D341Med (cell line): ENCODE results near the gene GNG4.

Experiments used
- DNase-seq: peaks from one replicate; pipeline ENCODE4 v3.0.0; 2012; ENCODE audit warnings: low spot score

The GNG4 gene

GRCh38 chr1:235649368-235650163 is at the start of gene GNG4:
GNG4 (minus strand) TSS chr1:235649784; CDS start chr1:235583838, 65,946 bp downstream.
- DNase-seq = peak; percentile 97

DNA sequence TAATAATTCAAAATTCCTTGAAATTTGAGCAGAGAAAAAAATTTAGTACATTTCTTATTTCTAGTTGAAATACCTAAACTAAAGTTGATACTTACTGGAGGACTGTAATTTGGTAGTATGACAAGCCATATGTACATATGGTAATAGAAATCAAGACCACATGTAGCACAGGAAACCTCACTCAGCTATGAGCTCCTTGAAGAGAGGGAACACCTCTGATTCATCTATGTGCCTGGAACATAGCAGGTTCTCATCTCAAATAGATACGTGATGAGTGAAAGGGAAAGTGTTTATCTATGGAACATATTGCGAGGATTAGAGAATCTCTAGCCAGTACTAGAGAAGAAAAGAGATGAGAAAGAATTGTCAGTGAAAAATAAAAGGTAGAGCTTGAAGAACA is 47.9 kb upstream of the GNG4 start:
- no peak for DNase-seq

GRCh38 chr1:235689356-235689755 is 39.8 kb upstream of the GNG4 start:
- DNase-seq = no peak

DNA sequence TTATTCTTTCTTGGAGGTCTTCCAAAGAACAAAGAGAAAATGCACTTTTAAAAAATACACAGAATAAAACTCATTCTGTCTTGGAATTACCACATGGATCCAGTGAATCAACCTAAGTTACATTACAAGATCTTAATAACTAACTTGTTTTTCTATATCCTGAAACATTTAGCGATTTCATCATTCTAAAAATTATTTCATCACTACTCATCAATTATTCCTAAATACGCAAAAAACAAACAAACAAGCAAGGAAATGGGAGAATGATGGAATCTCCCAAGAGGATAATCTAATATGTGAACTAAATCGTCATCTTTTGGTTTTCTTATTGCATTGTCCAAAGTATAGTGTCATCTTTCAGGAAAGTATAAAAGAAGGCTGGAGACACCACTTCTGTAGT is 38.5 kb upstream of the GNG4 start:
- no peak for DNase-seq

DNA sequence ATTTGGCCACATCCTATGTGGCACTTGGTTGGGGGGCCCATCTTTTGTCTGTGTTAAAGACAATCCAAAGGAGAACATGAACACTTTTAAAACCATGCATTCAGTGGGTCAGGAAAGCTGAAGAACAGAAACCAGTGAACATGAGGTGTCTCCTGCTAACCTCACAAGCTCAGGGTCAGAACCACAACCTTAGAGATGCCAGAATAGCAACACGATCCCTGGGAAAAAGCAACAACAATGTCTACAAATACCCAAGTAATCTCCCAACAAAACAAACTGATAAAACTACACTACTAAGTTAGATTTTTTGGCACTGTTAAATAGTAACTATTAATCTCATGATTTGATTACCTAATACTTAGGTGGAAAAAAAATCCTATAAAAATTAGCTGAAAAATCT is 34.1 kb upstream of the GNG4 start:
- DNase-seq = no peak

- DNase-seq = no peak
Observed at GRCh38 chr1:235682216-235682615, 32.6 kb upstream of the GNG4 start.

DNA sequence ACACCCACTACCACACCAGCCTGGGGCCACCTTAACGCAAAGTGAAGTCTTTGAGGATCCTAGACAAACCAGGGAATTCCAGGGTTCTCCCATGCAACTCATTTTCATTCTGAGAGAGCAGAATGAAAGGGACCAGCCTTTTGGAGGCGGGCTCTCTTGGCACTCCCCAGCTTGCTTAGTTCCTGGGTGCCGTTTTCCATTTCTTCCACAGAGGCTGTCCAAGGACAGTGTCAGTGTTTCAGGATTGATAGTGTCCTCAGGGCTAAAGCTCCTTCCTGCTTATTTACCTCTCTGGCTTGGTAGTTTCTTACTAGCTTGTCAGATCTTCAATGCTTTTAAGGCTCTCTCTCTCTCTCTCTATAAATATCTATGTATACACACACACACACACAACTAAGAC is 30.1 kb upstream of the GNG4 start:
- DNase-seq = no peak

- DNase-seq = no peak
Observed at GRCh38 chr1:235679005-235679404, 29.4 kb upstream of the GNG4 start.

- DNase-seq = no peak
Observed at GRCh38 chr1:235675152-235675890, 25.7 kb upstream of the GNG4 start.

DNA sequence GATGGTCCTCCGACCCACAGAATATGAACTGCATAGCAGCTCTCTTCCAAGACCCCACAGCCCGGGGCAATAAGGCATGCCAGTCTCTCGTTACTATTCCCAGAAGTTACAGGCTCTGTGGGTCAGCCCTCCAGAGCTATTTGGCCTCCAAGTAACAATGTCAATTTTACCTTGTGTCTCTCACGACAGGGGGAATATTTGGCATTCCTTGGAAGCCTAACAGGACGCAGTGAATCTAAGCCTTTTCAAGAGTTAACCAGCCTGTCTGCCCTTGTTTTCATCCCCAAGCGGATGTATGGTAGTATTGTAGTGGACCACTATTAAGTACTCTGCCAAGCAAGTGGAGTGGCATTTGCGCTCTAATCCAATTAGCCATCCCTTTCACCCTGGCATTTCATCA is 24.4 kb upstream of the GNG4 start:
- DNase-seq = no peak

DNA sequence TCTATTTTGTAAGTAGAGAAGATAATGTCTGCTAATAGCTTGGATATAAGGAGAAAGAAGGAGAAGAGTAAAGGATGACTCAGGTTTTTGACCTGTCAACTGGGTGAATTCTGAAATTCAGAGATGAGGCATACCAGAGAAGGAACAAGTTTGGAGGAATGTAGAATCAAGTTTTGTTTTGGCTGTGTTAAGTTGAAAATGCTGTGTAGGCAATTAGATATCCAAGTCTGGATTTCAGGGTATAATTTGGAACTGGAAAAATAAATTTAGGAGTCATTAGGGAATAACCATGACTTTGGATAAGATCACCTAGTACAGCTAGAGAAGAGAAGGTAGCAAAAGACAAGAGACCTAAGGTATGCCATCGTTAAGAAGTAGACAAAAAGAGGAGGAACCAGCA is 22.4 kb upstream of the GNG4 start:
- DNase-seq = no peak

- DNase-seq = no peak
Observed at GRCh38 chr1:235670157-235670776, 20.7 kb upstream of the GNG4 start.

DNA sequence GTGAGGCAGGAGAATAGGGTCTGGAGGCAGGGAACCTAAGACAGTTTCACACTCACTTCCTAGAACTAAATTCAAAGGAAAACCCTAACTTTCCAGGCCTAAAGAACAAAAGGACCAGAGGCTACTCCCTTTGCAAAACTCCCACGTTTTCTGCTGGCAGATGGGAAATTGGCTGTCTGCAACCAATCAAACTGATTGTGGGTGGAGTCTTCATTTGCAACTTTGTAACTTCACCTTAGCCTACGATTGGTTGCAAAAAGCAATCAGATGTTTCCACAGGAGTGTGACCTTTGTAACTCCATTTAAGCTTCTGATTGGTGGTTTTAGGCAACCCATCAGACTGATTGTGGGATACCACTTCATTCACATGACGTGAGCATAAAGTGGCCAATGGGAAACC is 19.7 kb upstream of the GNG4 start:
- DNase-seq = no peak

GRCh38 chr1:235663628-235664027 is 14.0 kb upstream of the GNG4 start:
- no peak for DNase-seq

DNA sequence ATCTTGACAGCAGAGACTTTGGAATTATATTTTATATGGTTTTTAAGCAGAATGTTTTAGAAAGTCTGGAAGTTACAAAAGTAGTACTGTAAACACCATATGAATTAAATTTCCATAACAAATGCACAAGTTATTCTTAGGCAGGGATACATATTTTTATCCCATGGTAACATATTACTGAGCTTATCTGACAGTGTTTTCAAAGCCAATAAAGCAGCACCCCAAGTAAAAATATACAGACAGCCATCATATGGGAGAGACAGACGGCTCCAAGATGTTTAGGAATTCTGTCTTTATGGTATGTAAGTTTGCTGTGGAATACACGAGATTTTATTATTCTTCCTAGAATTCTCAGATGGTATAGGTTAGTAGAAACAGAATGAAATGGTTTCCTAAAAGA is 12.0 kb upstream of the GNG4 start:
- no peak for DNase-seq

DNA sequence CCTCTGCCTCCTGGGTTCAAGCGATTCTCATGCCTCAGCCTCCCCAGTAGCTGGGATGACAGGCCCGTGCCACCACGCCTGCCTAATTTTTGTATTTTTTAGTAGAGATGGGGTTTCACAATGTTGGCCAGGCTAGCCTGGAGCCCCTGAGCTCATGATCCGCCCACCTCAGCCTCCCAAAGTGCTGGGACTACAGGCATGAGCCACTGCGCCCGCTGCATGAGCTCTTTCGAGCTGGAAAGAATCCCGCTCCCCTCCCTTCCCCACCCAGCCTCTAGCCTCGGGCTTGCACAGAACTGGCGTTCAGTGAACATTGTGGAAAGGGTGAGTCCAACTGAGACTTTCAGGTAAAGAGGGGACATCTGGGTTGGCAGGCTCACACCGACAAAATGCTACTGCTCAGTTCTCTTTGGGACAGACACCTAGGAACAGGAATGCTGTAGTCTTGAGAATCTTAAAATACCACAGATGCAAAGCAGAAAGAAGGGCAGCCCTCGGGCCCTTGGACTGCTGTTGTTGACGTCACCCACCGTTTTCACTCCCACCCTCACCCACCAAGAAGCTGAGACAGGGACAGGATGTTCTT is 9.7 kb upstream of the GNG4 start:
- no peak for DNase-seq

DNA sequence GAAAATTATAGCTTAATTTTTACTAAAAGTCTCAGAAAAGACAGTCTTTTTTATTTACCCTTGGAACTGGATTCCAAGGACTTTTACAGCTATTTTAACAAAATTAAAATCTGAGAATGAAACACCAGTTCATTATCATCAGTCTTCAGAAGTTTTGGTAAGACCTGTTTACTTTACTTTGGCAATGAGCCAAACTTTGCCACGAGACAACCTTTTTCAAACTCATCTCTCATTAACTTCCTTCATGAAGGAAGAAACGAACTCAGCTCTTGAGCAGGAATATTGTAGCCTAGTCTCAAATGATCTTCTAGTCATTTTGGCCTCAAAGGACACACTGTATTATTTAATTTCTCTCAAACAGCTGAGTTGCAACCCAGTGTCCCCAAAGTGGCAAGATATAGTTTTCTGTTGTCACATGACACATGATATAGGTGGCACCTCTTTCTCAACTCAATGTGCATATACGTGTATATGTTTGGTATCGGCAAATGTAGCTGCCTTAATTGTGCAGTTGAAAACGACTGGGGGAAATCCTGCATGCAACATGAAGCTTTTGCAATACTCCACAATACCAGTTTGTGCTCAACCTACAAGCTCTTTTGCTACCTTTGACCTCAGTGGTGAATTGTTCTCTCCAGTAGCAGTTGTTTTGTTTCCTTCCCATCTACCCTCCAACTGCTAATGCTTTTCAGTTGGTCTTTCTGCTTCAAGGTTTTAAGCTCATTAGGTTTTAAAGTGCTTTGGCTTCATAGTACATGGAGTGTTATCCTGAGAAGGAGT is 8.4 kb upstream of the GNG4 start:
- no peak for DNase-seq

GRCh38 chr1:235657269-235657668 is 7.7 kb upstream of the GNG4 start:
- no peak for DNase-seq

DNA sequence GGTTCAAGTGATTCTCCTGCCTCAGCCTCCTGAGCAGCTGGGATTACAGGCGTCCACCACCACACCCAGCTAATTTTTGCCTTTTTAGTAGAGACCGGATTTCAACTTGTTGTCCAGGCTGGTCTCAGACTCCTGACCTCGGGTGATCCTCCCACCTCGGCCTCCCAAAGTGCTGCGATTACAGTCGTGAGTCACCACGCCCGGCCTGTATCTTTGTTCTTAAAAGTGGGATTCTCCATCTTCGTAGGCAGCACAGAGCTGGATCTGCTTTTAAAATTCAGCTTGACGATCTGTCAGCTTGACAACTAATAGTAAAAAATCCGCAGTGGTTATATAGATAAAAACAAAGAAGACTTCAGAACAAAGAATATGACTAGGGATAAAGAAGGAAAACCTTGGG is 2.8 kb upstream of the GNG4 start:
- DNase-seq = no peak

DNA sequence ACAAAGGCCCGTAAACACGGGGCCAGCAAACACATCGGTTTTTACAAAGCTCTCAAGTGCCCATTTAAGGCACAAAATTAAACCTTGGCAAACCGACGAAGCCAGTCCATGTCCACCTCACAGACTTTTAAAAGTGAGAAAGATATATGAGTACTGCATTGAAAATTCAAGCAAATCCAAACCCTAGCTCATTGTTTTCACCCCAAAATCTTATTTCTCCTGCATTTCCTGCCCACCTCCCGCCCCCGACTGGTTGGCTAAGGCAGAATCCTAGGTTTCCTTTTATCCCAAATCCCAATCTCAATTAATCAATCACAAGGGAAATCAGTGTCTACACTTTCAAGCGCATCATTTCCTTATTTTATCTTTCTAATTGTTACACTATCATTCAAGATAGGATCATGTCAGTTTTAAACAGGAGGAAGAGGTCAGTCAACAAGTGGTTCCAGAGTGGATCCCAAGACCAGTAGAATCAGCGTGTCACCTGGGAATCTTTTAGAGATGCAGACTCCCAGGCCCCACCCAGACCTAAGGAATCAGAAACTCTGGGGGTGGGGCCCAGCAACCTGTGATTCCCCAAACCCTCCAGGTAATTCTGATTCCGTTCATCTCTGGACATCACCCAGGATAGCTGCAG is 1.7 kb upstream of the GNG4 start:
- no peak for DNase-seq

DNA sequence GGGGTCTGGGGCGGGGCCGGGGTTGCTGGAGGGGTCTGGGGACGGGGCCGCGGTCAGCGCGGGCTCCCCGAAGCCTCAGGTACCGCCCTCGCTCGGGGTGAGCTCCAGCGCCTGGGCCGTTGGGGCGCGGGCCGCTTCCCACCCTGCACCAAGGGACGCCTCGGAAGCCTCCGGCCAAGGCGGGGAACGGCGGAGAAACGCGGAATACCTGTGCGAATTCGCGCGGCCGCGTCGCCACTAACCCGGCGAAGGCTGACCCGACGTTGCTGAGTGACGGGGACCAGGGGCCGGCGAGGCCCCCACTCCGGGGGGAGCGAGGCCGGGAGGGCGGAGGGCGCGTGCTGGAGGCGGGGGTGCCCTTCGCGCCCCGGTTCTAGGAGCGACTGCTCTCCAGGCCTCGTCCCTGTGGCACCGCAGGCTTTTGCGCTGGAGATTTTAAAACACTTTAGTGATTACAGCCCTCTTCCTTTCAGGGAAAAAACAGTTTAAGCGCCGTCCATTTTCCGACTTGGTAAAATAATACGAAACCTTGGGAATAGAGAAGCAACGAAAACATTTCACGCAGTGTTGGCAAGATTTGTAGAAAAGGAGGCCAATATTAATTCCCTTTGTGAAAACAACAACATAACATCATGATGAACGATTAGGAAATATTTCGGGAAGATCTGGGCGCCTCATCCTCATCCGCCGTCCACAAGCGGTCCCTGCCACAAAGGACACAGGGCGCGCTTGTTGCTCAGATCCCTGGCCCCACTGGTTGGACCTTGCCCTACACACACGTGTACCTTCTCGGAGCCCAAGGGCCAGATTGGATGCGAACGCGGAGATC is 971 bp upstream of the GNG4 start:
- DNase-seq = peak; percentile 78
